Hematopoietic multipotent progenitor cell treated with erythropoietin and hydrocortisone succinate and interleukin-3 and kit ligand, for 15 days (in vitro differentiated cells): ENCODE data around the gene ANKIB1.
"Not testable (repeated sequence)": the region's sequence is repeated elsewhere in the genome, so short reads cannot be mapped to it uniquely, and the experiment has no call there.

ENCODE experiments used
- DNase-seq: peaks from one replicate; pipeline ENCODE4 v3.0.0-alpha.2; 2015; ENCODE audit warnings: low spot score

The ANKIB1 gene

DNA sequence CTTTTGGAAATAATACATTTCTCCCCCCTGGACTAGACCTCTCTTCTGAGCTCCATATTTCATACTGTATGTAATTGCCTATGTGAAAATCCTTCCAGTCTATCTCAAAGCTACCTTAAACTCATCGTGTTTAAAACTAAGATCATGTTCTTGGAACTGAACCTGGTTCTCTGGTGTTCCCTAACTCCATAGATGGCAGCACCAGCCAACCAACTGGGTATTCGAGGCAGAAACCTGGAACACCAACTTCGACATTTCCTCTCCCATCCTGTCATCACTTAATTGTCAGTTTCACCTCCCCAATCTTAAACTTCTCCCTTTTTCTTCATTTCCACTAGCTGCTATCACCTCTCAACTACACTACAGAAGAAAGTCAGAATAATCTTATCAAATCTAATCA is 87.0 kb downstream of the ANKIB1 start:
- no peak for DNase-seq

- no peak for DNase-seq
These were observed 88.1 kb downstream of the ANKIB1 start for GRCh38 chr7:92333866-92334265.

GRCh38 chr7:92335574-92335973 is 89.8 kb downstream of the ANKIB1 start:
- DNase-seq = no peak

GRCh38 chr7:92336662-92337340 is 91.0 kb downstream of the ANKIB1 start:
- no peak for DNase-seq

DNA sequence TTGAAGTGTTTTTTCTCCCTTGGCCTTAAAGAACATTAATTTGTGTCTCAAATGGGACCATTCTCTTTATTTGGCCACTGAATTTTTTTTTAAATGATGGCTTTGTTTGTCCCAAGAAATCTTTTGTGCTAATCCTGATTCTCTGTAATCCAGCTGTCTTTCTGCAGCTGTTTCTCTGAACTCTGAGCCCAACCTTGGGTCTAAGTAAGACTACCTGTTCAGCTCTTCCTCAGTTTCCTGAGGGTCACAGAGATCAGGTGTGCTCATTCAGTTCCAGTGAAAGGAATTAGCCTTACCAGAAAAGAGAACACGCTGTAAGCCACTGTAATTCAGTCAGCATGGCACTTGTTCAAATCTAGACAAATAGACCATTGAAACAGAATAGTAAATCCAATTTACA is 94.2 kb downstream of the ANKIB1 start:
- DNase-seq = no peak

GRCh38 chr7:92343714-92344113 is 97.9 kb downstream of the ANKIB1 start:
- no peak for DNase-seq

DNA sequence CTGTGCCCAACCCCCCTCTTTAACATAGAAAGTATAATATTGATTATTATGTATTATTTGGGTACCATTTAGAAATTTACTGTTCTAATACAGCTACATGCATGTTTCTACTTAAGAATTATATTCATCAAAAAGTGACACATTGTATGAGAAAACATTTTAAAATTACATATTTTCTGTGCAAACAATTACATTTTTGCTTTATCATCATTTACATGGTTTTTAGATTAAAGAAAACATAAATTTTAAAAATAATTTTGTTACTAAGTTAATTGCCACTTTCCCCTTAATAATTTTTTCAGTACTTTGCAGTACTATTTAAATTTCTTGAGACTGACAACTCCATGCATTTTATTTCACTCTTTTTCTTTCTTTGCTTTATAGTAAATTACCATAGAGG is 106.2 kb downstream of the ANKIB1 start:
- no peak for DNase-seq

DNA sequence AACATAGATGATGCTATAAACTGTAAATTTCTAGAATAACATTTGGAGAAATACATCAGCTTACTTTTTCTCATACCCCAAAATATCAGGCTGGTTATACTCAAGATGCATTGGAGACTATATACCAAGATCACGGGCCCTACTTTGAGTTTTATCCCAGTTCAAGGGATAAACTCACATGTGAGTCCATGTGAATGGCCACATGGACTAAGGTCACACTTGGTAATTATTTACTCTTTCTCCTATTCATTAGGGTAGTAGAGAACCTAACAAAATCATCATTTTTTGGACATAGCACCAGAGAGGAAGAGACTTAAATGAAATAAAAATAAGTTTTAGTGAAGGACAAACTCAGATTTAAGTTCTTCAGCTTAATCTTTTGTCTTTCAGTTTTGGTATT is 108.4 kb downstream of the ANKIB1 start:
- no peak for DNase-seq

DNA sequence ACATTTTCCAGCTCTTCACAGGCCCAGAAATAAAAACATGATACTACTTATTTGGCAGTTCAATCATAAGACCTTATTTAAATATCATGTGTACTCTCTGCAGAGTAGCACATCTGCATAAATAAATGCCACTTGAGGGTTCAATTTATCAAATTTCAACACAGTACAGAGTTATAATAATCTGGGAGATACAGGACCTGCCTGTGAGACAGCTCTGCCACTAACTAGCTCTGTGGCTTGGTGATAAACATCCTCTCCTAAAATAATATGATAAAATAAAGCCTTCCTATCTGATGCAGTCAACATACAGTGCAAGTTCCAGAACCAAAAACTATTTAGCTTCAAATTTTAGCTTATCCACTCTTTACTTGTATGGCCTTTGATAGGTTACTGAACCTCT is 110.6 kb downstream of the ANKIB1 start:
- no peak for DNase-seq

DNA sequence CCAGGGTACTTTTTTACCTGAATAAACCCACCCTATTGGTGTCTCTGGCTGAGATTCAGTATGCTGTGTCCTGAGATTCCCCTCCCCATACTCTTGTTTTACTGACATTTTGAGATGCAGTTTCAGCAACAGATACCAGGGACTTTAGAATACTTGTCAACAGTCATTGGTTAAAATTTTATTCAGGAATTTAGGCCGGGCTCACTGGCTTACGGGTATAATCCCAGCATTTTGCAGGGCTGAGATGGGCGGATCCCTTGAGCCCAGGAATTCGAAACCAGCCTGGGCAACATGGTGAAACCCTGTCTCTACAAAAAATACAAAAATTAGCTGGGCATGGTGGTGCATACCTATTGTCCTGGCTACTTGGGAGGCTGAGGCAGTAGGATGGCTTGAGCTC is 111.5 kb downstream of the ANKIB1 start:
- DNase-seq = no peak

- DNase-seq = not testable (repeated sequence)
These were observed 113.4 kb downstream of the ANKIB1 start for GRCh38 chr7:92359179-92359578.

- DNase-seq = no peak
These were observed 114.0 kb downstream of the ANKIB1 start for GRCh38 chr7:92359801-92360200.

DNA sequence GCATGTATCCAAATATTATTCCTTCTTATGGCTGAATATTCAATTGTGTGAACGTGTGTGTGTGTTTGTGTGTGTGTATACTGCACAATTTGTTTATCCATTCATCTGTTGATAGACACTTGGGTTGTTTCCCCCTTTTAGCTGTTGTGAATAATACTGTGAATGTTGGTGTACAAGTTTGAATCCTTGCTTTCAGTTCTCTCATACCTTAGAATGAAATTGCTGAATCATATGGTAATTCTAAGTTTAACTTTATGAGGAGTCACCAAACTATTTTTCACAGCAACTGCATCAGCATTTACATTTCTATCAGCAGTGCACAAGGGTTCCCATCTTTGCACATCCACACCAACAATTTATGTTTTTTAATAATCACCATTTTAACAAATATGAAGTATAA is 114.6 kb downstream of the ANKIB1 start:
- DNase-seq = no peak

- DNase-seq = no peak
These were observed 116.4 kb downstream of the ANKIB1 start for GRCh38 chr7:92362131-92362530.

DNA sequence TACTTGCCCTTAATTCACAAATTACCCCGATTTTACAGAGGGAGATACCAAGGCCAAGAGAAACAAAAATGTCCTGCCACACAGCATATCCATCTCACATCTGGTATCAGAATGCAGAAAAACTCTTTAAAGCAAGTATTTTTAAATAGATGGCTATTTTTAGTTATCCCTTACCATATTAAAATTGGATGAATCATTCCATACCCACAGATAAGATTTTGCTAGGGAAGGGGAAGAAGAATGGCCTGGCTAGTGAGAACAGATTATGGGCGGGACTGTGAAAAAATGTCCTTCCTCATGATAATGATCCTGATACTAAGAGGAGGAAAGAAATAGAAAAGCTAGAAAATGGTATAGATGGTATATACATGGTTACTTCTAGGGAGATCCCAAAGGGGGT is 121.0 kb downstream of the ANKIB1 start:
- DNase-seq = no peak

DNA sequence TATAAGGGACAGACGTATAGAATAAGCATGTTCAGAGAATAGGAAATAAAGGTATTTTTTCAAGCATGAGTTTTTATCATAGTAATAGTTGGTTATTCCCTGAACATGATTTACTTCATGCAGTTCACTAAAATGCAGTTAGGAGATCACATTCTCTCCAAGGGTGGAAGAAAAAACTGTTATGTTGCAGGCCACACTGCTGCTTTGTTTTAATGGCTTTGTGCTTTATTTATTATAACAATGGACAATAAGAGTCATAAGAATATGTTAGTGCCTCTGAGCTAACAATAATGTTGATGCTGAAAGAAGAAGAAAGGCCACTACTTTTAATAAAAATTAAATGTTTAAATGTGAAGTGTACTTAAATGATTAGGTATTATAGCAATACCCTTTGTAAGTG is 123.0 kb downstream of the ANKIB1 start:
- no peak for DNase-seq

DNA sequence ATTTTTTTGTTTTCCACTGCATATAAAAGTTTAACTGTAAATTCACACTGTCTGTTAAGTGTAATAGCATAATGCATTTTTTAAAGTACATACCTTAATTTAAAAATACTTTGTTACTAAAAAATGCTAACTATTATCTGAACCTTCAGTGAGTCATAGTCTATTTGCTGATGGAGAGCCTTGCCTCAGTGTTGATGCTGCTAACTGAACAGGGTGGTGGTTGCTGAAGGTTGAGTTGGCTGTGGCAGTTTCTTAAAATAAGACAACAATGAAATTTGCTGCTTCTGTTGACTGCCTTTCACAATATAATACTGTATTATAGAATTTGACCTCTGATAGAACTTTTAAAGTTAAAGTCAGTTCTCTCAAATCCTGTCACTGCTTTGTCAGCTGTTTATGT is 129.2 kb downstream of the ANKIB1 start:
- DNase-seq = no peak

GRCh38 chr7:92391071-92391470 is 145.3 kb downstream of the ANKIB1 start:
- no peak for DNase-seq

GRCh38 chr7:92397542-92397941 is 151.8 kb downstream of the ANKIB1 start:
- no peak for DNase-seq

- no peak for DNase-seq
These were observed 154.2 kb downstream of the ANKIB1 start for GRCh38 chr7:92400013-92400412.

GRCh38 chr7:92402920-92403759 is 157.4 kb downstream of the ANKIB1 start:
- no peak for DNase-seq

- DNase-seq = no peak
These were observed 157.9 kb downstream of the ANKIB1 start for GRCh38 chr7:92403760-92404074.

- no peak for DNase-seq
These were observed 158.4 kb downstream of the ANKIB1 start for GRCh38 chr7:92404170-92404614.

DNA sequence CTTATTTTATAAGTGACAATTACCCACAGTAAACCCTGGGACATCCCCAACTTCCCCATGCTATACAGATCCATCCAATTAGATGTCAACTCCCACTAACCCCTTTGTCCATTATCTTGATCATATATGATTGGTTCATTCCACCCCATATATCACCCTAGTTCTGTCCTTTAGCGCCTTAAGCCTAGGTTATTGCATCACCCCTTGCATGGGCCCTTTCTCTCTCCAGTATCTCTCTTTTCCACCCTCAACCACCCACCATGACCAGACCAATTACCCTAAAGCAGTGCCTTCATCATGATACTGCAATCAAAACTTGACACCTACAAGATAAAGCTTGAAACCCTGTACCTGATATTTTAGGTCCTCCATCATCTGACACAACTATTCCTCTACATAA is 163.6 kb downstream of the ANKIB1 start:
- DNase-seq = no peak
